Measurements from ENCODE around the gene TRERF1.

GRCh38 chr6:42230345-42231321, 221.1 kb downstream of the TRERF1 start:
- no peak for TF ChIP-seq ZC3H10 (CRISPR knock-in tag; IDR thresholded peaks at IDR 0.05)
- no peak for TF ChIP-seq ZFP3 (CRISPR knock-in tag; IDR thresholded peaks at IDR 0.05)
- TF ChIP-seq CSDC2 (CRISPR knock-in tag; IDR thresholded peaks at IDR 0.05): no peak
